ENCODE measurements around the gene TRAK1. TPM values are rescaled to one million over a fixed set of nuclear protein-coding genes. Genes with fewer than 3 reads are reported as not detected.
"Not testable (repeated sequence)": the region's sequence is repeated elsewhere in the genome, so short reads cannot be mapped to it uniquely, and the experiment has no call there.

Gene TRAK1
- total RNA-seq, 2 experiments from 2014 or later = 23.7 to 25.9 TPM

- no peaks in the 10 kb centered on the region for H3K27me3 Mint-ChIP-seq
- peaks cover 7% of the 10 kb centered on the region for H3K36me3 Mint-ChIP-seq (ENCODE audit: low read depth)
- no peak for DNase-seq
- ChIA-PET CTCF (no interaction called here), POLR2A (interaction anchor here (1.7 kb wide), 1 partner anchor 84 kb away, joined by 4 read pairs; no protein-coding TSS in a partner anchor)
- peaks cover 13% of the 10 kb centered on the region for H3K4me1 Mint-ChIP-seq
- no peak overlapping the region for H3K27ac Mint-ChIP-seq
- H3K9me3 Mint-ChIP-seq = peaks cover 5% of the 10 kb centered on the region
- no peak overlapping the region for H3K4me3 Mint-ChIP-seq
Measured at GRCh38 chr3:42096796-42097565, 5.8 kb downstream of the TRAK1 start.

DNA sequence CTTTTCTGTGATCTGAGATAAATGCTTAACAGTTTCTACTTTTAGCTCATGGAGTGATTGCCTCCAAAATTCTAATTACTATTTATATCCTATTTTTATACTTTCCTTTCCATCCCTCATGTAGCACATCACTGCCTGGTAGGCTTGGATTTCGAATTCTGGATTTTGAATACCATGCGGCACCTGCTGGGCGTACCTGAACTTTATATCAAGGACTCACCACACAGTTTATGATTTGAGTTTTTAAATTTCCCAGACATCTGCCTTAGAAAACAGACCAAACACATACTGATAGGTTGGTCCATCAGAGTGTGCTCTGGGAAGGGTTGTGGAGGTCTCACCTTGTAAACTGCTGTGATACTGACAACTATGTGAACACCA, 6.4 kb downstream of the TRAK1 start:
- no peak overlapping the region for H3K27ac Mint-ChIP-seq
- H3K36me3 Mint-ChIP-seq (ENCODE audit: low read depth) = peaks cover 2% of the 10 kb centered on the region
- ChIA-PET POLR2A (no interaction called here), CTCF (interaction anchor here (0.7 kb wide), 2 partner anchors 16 to 22 kb away, joined by 3 read pairs; no protein-coding TSS in a partner anchor)
- peaks cover 8% of the 10 kb centered on the region for H3K4me1 Mint-ChIP-seq
- no peak overlapping the region for H3K4me3 Mint-ChIP-seq
- DNase-seq = no peak
- H3K27me3 Mint-ChIP-seq = no peaks in the 10 kb centered on the region
- H3K9me3 Mint-ChIP-seq = no peaks in the 10 kb centered on the region

DNA sequence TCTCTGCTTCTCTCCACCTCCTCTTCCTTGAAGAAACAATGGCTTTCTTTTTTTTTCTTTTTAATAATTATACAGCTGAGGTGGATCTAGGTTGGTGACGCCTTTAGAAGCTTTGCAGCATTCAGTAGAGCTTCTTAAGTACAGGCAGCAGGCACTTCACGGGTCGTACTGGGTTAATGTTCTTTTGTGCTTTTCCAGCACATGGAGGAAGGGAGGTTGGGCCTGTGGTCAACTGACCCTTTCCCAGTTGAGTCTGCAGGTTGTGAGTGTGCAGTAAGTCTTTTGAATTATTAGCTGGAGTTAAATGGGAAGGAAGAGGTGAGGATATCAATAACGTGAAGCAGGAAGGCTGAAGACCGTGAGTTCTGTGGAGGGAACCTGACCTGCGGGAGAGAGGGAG, 7.0 kb downstream of the TRAK1 start:
- DNase-seq = no peak
- H3K4me1 Mint-ChIP-seq = peaks cover 3% of the 10 kb centered on the region
- CTCF ChIA-PET = interaction anchor here (0.6 to 1.6 kb wide), 4 partner anchors 16 to 73 kb away, joined by 3 to 5 read pairs (median 3); no protein-coding TSS in a partner anchor
- H3K36me3 Mint-ChIP-seq (ENCODE audit: low read depth) = peaks cover 2% of the 10 kb centered on the region
- POLR2A ChIA-PET = no interaction called here
- no peak overlapping the region for H3K27ac Mint-ChIP-seq
- no peaks in the 10 kb centered on the region for H3K9me3 Mint-ChIP-seq
- H3K27me3 Mint-ChIP-seq = no peaks in the 10 kb centered on the region
- no peak overlapping the region for H3K4me3 Mint-ChIP-seq

DNA sequence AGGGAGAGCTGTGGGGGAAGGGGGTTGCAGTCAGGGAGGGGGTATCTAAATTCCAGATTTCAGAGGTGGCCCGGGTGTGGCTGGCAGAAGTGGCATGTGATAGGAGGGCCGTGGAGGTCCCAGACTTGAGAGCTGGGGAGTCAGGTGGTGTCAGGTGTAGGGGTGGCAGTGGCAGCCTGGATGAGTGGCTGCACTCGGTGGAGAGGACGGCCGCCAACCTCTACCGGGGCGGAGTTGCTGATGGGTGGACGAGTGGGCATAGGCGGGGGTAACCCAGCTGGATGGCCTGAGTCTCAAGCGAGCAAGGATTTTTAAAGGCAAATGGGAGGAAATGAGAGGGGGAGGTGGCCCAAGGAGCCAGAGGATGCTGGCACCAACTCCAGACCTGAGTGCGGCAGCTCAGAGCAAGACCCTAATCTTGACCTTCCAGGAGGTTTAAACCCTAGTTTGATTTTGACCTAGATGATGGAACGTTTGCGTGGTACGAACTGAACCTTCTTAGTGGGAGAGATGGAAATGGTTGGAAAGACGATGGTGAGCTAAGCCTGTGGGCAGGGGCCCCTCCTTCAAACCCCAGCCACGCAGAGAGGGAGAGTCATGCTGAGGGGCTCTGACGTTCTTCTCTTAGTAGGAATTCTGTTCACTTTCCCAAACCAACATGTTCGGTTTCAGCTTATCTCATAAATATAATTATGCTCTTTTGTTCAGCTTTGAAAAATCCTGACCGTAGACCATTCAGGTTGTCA, 8.0 kb downstream of the TRAK1 start:
- ChIA-PET CTCF (interaction anchor here (0.6 to 3.2 kb wide), 22 partner anchors 17 to 882 kb away, joined by 3 to 27 read pairs (median 4); no protein-coding TSS in a partner anchor), POLR2A (no interaction called here)
- Mint-ChIP-seq H3K36me3 (ENCODE audit: low read depth) (peaks cover 7% of the 10 kb centered on the region), H3K4me3 (no peak overlapping the region), H3K9me3 (no peaks in the 10 kb centered on the region), H3K27me3 (no peaks in the 10 kb centered on the region), H3K4me1 (no peaks in the 10 kb centered on the region), H3K27ac (no peak overlapping the region)
- DNase-seq = no peak

DNA sequence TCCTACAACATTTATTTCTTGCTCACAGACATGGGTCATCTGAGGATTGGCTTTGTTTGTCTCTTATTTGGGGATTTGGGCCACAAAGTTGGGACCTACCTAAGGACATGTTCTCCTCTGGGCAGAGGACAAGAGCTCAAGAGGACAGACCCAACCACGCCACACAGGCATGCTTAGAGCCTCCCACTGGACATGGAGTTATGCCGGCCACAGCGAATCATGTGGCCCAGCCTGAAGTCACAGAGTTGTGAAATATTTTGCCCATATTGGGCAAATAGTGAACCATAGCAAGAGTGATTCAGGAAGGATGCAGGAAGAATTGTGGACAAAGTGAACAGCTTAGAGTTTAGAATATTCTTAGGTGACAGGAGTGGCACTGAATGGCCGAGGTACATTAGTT, 9.9 kb downstream of the TRAK1 start:
- H3K4me3 Mint-ChIP-seq = no peak overlapping the region
- ChIA-PET CTCF (interaction anchor here (0.6 to 3.2 kb wide), 10 partner anchors 15 to 884 kb away, joined by 3 to 27 read pairs (median 6); no protein-coding TSS in a partner anchor), POLR2A (no interaction called here)
- peaks cover 10% of the 10 kb centered on the region for H3K36me3 Mint-ChIP-seq (ENCODE audit: low read depth)
- no peaks in the 10 kb centered on the region for H3K4me1 Mint-ChIP-seq
- DNase-seq = no peak
- H3K9me3 Mint-ChIP-seq = no peaks in the 10 kb centered on the region
- H3K27me3 Mint-ChIP-seq = no peaks in the 10 kb centered on the region
- no peak overlapping the region for H3K27ac Mint-ChIP-seq

GRCh38 chr3:42101481-42101880, 10.3 kb downstream of the TRAK1 start:
- Mint-ChIP-seq H3K36me3 (ENCODE audit: low read depth) (peaks cover 10% of the 10 kb centered on the region), H3K9me3 (no peaks in the 10 kb centered on the region), H3K4me1 (no peaks in the 10 kb centered on the region), H3K27me3 (no peaks in the 10 kb centered on the region), H3K27ac (no peak overlapping the region), H3K4me3 (no peak overlapping the region)
- CTCF ChIA-PET = interaction anchor here (0.6 to 3.2 kb wide), 5 partner anchors 61 to 342 kb away, joined by 3 to 27 read pairs (median 4); no protein-coding TSS in a partner anchor
- no peak for DNase-seq
- POLR2A ChIA-PET = no interaction called here

DNA sequence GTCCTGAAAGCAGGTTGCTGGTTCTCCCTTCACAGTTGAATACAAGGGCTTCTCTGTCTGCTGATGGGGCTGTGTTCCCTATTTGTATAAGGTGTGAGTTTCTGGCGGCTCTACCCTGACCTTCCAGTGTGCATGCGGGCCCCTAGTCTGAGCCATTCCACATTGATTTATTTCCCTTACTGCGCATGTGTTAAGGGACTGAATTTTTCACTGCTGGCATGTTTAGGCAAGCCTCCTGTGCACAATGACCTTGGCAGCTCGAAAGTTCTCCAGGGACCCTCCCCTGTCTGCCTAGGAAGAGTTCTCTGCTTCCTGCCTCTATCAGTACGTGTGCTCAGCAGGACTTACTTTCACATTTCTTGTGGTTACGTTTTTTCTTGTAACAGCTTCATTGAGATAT, 11.4 kb downstream of the TRAK1 start:
- no peak overlapping the region for H3K4me3 Mint-ChIP-seq
- H3K36me3 Mint-ChIP-seq (ENCODE audit: low read depth) = peaks cover 10% of the 10 kb centered on the region
- ChIA-PET POLR2A (no interaction called here), CTCF (interaction anchor here (1.1 to 1.4 kb wide), 2 partner anchors 220 to 341 kb away, joined by 3 to 4 read pairs; no protein-coding TSS in a partner anchor)
- DNase-seq = no peak
- H3K27ac Mint-ChIP-seq = no peak overlapping the region
- H3K9me3 Mint-ChIP-seq = no peaks in the 10 kb centered on the region
- H3K4me1 Mint-ChIP-seq = no peaks in the 10 kb centered on the region
- no peaks in the 10 kb centered on the region for H3K27me3 Mint-ChIP-seq

GRCh38 chr3:42103921-42104665, 12.9 kb downstream of the TRAK1 start:
- H3K27ac Mint-ChIP-seq, H3K4me3 Mint-ChIP-seq, H3K27me3 Mint-ChIP-seq, DNase-seq, H3K4me1 Mint-ChIP-seq, CTCF ChIA-PET, H3K9me3 Mint-ChIP-seq, POLR2A ChIA-PET: not testable (repeated sequence)
- peaks cover 10% of the 10 kb centered on the region for H3K36me3 Mint-ChIP-seq (ENCODE audit: low read depth)

GRCh38 chr3:42105994-42106393, 14.8 kb downstream of the TRAK1 start:
- peaks cover 10% of the 10 kb centered on the region for H3K36me3 Mint-ChIP-seq (ENCODE audit: low read depth)
- H3K4me1 Mint-ChIP-seq, H3K27ac Mint-ChIP-seq, POLR2A ChIA-PET, H3K4me3 Mint-ChIP-seq, H3K9me3 Mint-ChIP-seq, CTCF ChIA-PET, DNase-seq, H3K27me3 Mint-ChIP-seq: not testable (repeated sequence)

DNA sequence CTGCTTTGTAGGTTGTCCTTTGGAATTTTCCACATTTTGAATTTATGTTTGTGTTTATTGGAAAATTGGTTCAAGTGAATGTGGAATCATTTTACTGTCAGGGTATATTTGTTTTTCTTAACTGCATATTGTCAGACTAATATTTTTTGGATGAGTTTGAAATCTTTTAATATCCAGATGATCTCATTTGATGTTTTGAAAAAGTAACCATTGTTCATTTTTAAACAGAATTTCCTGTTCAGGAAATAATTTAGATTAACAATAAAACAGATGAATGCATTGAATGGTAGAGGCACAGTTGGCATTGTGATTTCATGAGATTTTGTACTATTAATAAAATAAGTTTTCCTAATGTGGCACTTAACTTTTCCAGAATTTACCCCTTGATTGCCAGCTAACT, 15.5 kb downstream of the TRAK1 start:
- H3K36me3 Mint-ChIP-seq (ENCODE audit: low read depth) = peaks cover 10% of the 10 kb centered on the region
- no peaks in the 10 kb centered on the region for H3K9me3 Mint-ChIP-seq
- no peak for DNase-seq
- H3K4me1 Mint-ChIP-seq = no peaks in the 10 kb centered on the region
- no peak overlapping the region for H3K27ac Mint-ChIP-seq
- ChIA-PET CTCF (no interaction called here), POLR2A (no interaction called here)
- no peak overlapping the region for H3K4me3 Mint-ChIP-seq
- H3K27me3 Mint-ChIP-seq = no peaks in the 10 kb centered on the region

- DNase-seq = no peak
- no peaks in the 10 kb centered on the region for H3K4me1 Mint-ChIP-seq
- H3K27me3 Mint-ChIP-seq = no peaks in the 10 kb centered on the region
- H3K36me3 Mint-ChIP-seq (ENCODE audit: low read depth) = no peaks in the 10 kb centered on the region
- no peak overlapping the region for H3K4me3 Mint-ChIP-seq
- ChIA-PET POLR2A (no interaction called here), CTCF (interaction anchor here (0.9 kb wide), 1 partner anchor 81 kb away, joined by 3 read pairs; no protein-coding TSS in a partner anchor)
- no peaks in the 10 kb centered on the region for H3K9me3 Mint-ChIP-seq
- no peak overlapping the region for H3K27ac Mint-ChIP-seq
Measured at GRCh38 chr3:42110631-42111030, 19.5 kb downstream of the TRAK1 start.

DNA sequence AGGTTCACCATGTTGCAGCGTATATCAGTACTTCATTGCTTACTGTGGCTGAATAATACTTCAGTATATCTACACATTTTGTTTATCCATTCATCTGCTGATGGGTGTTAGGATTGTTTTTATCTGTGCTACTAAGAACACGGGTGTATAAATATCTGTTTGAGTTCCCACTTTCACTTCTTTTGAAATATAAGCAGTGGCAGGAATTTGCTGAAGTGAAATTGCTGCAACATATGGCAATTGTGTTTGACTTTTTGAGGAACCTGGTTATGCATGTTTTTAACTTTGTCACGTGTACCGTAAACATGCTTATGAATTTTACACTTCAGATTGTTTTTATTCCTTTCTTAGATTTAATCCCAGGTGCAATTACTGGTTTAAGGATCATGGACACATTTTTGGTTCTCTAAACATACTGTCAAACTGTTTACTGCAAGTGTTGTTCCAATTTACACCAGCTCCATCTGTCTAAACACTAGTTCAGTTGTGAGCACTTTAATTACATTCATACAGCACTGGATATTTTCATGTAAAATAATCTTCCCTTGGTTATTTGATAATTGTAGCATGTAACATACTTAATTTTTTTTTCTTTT, 23.1 kb downstream of the TRAK1 start:
- CTCF ChIA-PET = interaction anchor here (0.7 kb wide), 1 partner anchor 8 kb away, joined by 3 read pairs; no protein-coding TSS in a partner anchor
- Mint-ChIP-seq H3K4me3 (no peak overlapping the region), H3K9me3 (no peaks in the 10 kb centered on the region), H3K27me3 (no peaks in the 10 kb centered on the region), H3K27ac (no peak overlapping the region), H3K4me1 (no peaks in the 10 kb centered on the region), H3K36me3 (ENCODE audit: low read depth) (no peaks in the 10 kb centered on the region)
- no peak for DNase-seq
- POLR2A ChIA-PET = no interaction called here

DNA sequence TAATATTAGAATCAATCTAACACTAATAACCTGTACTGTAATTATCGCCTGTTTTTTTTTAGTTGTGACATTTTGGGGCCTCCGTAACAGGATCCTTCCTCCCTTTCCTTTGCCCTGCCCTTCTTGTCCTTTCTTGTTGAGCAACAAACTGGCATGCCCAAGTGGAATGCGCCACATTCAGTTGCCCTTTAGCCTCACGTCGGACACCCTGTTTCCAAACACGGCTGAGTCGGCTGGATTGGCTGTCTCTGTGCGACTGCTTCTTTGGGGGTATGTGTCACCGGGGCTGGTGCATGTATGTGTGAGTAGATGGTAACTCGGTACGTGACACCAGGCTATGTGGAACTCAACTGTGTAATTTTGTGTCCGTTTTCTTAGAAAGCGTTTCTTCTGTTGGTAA, 24.1 kb downstream of the TRAK1 start:
- Mint-ChIP-seq H3K4me3 (no peak overlapping the region), H3K36me3 (ENCODE audit: low read depth) (no peaks in the 10 kb centered on the region), H3K9me3 (no peaks in the 10 kb centered on the region), H3K27me3 (no peaks in the 10 kb centered on the region), H3K27ac (no peak overlapping the region), H3K4me1 (peaks cover 2% of the 10 kb centered on the region)
- ChIA-PET POLR2A (no interaction called here), CTCF (no interaction called here)
- DNase-seq = no peak
